ENCODE measurements around the gene ZNF502.

GRCh38 chr3:44771424-44772098, 59.1 kb downstream of the ZNF502 start:
- TF ChIP-seq CTCF (IDR thresholded peaks at IDR 0.05): no peak
- TF ChIP-seq RELA (CRISPR knock-in tag; IDR thresholded peaks at IDR 0.05; ENCODE audit: borderline replicate concordance): no peak
- no peak for TF ChIP-seq ZBTB43 (CRISPR knock-in tag; IDR thresholded peaks at IDR 0.05)
- TF ChIP-seq NFYB (CRISPR knock-in tag; conservative IDR thresholded peaks at IDR 0.05; ENCODE audit: low read depth): no peak
- TF ChIP-seq JUN (CRISPR knock-in tag; IDR thresholded peaks at IDR 0.05): no peak
- TF ChIP-seq PRRX2 (CRISPR knock-in tag; IDR thresholded peaks at IDR 0.05): no peak
- no peak for TF ChIP-seq SP1 (CRISPR knock-in tag; conservative IDR thresholded peaks at IDR 0.05)
- TF ChIP-seq ZNF416 (CRISPR knock-in tag; IDR thresholded peaks at IDR 0.05): no peak
- TF ChIP-seq ZNF138 (CRISPR knock-in tag; conservative IDR thresholded peaks at IDR 0.05): no peak
- TF ChIP-seq FOXP1 (CRISPR knock-in tag; IDR thresholded peaks at IDR 0.05; ENCODE audit: borderline replicate concordance): no peak
- no peak for TF ChIP-seq HMGXB4 (CRISPR knock-in tag; IDR thresholded peaks at IDR 0.05)
- no peak for TF ChIP-seq CREM (CRISPR knock-in tag; IDR thresholded peaks at IDR 0.05)
- TF ChIP-seq USF1 (CRISPR knock-in tag; IDR thresholded peaks at IDR 0.05): no peak
- no peak for TF ChIP-seq FOXP4 (CRISPR knock-in tag; IDR thresholded peaks at IDR 0.05)

All from WTC11 (cell line).